ENCODE measurements around the gene GDE1. TPM values are rescaled to one million over a fixed set of nuclear protein-coding genes. Genes with fewer than 3 reads are reported as not detected.

Gene GDE1
- total and polyA plus RNA-seq, 4 donors = 14.8 to 39.1 (median 23.6) TPM

DNA sequence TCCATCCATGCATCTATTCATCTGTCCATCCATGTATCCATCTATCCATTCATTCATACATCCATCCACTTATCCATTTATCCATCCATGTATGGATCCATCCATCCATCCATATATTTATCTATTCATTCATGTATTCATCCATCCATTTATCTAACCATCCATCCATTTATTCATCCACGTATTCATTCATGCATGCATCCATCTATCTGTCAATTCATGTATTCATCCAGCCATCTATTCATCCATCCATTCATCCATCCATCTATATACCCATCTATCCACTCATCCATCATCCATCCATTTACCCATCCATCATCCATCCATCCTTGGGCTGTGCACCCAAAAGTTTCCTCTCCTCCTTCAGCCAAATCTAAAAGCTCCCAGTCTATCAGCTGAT is 43.4 kb downstream of the GDE1 start:
- Histone ChIP-seq H3K4me3 (ENCODE audit: low read depth in 1 of 3, low read length in 3 of 3) (no peak overlapping the region), H3K27ac (ENCODE audit: low read depth in 1 of 2, low read length in 2 of 2) (no peak overlapping the region), H3K36me3 (ENCODE audit: control insufficient read depth in 4 of 4, insufficient read depth in 3 of 4, low read depth in 1 of 4, low read length in 3 of 4) (no peaks in the 10 kb centered on the region), H3K9me3 (ENCODE audit: control insufficient read depth in 4 of 4, low read length in 3 of 4) (no peaks in the 10 kb centered on the region), H3K27me3 (ENCODE audit: control insufficient read depth in 4 of 4, insufficient read depth in 4 of 4, low read length in 3 of 4) (no peaks in the 10 kb centered on the region), H3K4me1 (ENCODE audit: control insufficient read depth in 4 of 4, insufficient read depth in 4 of 4, low read length in 3 of 4) (no peaks in the 10 kb centered on the region), H3K9ac (ENCODE audit: low read depth in 1 of 2, low read length in 2 of 2) (no peak overlapping the region)
- TF ChIP-seq, protein P1, sequence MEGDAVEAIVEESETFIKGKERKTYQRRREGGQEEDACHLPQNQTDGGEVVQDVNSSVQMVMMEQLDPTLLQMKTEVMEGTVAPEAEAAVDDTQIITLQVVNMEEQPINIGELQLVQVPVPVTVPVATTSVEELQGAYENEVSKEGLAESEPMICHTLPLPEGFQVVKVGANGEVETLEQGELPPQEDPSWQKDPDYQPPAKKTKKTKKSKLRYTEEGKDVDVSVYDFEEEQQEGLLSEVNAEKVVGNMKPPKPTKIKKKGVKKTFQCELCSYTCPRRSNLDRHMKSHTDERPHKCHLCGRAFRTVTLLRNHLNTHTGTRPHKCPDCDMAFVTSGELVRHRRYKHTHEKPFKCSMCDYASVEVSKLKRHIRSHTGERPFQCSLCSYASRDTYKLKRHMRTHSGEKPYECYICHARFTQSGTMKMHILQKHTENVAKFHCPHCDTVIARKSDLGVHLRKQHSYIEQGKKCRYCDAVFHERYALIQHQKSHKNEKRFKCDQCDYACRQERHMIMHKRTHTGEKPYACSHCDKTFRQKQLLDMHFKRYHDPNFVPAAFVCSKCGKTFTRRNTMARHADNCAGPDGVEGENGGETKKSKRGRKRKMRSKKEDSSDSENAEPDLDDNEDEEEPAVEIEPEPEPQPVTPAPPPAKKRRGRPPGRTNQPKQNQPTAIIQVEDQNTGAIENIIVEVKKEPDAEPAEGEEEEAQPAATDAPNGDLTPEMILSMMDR (IDR thresholded peaks at IDR 0.05; ENCODE audit: low read depth, low read length, missing input control) = no peak
- TF ChIP-seq RXRA (IDR thresholded peaks at IDR 0.05) = no peak
- no peak for TF ChIP-seq HNF4A (conservative IDR thresholded peaks at IDR 0.05)
- TF ChIP-seq TAF1 (conservative IDR thresholded peaks at IDR 0.05) = no peak
- TF ChIP-seq FOXA2 (IDR thresholded peaks at IDR 0.05) = no peak
- TF ChIP-seq EGR1 (IDR thresholded peaks at IDR 0.05; ENCODE audit: low read depth in 2 of 2) = no peak
- TF ChIP-seq, protein P2, sequence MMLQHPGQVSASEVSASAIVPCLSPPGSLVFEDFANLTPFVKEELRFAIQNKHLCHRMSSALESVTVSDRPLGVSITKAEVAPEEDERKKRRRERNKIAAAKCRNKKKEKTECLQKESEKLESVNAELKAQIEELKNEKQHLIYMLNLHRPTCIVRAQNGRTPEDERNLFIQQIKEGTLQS (IDR thresholded peaks at IDR 0.05) = no peak
- TF ChIP-seq YY1 (IDR thresholded peaks at IDR 0.05) = no peak
- 80% methylated on average over 1 of the region's 1 CpG for WGBS
- no peak for DNase-seq (ENCODE audit: low spot score)

DNA sequence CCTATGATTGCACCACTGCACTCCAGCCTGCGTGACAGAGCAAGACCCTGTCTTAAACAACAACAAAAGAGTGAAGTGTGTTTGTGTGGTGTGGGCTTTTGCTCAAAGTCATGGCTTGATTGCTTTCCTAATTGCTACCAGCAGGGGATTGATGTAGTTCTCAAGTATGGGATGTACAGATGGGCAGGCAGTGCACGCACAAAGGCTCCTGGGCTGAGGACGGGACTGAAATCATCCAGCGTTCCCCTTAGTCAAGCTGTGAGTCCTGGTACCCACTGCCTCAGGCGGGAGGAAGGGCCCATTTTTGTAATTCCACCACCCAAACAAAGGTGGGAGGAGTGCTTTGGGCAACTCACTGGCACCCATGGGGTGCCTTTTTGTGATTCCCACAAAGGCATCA is 47.3 kb downstream of the GDE1 start:
- WGBS = 77% methylated on average over 5 of the region's 5 CpGs
- no peaks in the 10 kb centered on the region for H3K9me3 ChIP-seq (ENCODE audit: control insufficient read depth in 4 of 4, low read length in 3 of 4)
- no peak for DNase-seq (ENCODE audit: low spot score)
- no peak overlapping the region for H3K27ac ChIP-seq (ENCODE audit: low read depth in 1 of 2, low read length in 2 of 2)
- H3K4me3 ChIP-seq (ENCODE audit: low read depth in 1 of 3, low read length in 3 of 3) = no peak overlapping the region
- H3K9ac ChIP-seq (ENCODE audit: low read depth in 1 of 2, low read length in 2 of 2) = no peak overlapping the region
- TF ChIP-seq RAD21 (IDR thresholded peaks at IDR 0.05) (no peak), SP1 (IDR thresholded peaks at IDR 0.05) (no peak), FOXA2 (IDR thresholded peaks at IDR 0.05) (no peak), NR2F2 (IDR thresholded peaks at IDR 0.05) (no peak), JUND (IDR thresholded peaks at IDR 0.05) (no peak)
- TF ChIP-seq, protein P3, sequence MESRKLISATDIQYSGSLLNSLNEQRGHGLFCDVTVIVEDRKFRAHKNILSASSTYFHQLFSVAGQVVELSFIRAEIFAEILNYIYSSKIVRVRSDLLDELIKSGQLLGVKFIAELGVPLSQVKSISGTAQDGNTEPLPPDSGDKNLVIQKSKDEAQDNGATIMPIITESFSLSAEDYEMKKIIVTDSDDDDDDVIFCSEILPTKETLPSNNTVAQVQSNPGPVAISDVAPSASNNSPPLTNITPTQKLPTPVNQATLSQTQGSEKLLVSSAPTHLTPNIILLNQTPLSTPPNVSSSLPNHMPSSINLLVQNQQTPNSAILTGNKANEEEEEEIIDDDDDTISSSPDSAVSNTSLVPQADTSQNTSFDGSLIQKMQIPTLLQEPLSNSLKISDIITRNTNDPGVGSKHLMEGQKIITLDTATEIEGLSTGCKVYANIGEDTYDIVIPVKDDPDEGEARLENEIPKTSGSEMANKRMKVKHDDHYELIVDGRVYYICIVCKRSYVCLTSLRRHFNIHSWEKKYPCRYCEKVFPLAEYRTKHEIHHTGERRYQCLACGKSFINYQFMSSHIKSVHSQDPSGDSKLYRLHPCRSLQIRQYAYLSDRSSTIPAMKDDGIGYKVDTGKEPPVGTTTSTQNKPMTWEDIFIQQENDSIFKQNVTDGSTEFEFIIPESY (IDR thresholded peaks at IDR 0.05) = no peak
- TF ChIP-seq, protein P2 (IDR thresholded peaks at IDR 0.05) = no peak
- TF ChIP-seq, protein P4, sequence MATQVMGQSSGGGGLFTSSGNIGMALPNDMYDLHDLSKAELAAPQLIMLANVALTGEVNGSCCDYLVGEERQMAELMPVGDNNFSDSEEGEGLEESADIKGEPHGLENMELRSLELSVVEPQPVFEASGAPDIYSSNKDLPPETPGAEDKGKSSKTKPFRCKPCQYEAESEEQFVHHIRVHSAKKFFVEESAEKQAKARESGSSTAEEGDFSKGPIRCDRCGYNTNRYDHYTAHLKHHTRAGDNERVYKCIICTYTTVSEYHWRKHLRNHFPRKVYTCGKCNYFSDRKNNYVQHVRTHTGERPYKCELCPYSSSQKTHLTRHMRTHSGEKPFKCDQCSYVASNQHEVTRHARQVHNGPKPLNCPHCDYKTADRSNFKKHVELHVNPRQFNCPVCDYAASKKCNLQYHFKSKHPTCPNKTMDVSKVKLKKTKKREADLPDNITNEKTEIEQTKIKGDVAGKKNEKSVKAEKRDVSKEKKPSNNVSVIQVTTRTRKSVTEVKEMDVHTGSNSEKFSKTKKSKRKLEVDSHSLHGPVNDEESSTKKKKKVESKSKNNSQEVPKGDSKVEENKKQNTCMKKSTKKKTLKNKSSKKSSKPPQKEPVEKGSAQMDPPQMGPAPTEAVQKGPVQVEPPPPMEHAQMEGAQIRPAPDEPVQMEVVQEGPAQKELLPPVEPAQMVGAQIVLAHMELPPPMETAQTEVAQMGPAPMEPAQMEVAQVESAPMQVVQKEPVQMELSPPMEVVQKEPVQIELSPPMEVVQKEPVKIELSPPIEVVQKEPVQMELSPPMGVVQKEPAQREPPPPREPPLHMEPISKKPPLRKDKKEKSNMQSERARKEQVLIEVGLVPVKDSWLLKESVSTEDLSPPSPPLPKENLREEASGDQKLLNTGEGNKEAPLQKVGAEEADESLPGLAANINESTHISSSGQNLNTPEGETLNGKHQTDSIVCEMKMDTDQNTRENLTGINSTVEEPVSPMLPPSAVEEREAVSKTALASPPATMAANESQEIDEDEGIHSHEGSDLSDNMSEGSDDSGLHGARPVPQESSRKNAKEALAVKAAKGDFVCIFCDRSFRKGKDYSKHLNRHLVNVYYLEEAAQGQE (IDR thresholded peaks at IDR 0.05) = no peak
- TF ChIP-seq, protein P5, sequence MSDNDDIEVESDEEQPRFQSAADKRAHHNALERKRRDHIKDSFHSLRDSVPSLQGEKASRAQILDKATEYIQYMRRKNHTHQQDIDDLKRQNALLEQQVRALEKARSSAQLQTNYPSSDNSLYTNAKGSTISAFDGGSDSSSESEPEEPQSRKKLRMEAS (IDR thresholded peaks at IDR 0.05) = no peak
- no peaks in the 10 kb centered on the region for H3K27me3 ChIP-seq (ENCODE audit: control insufficient read depth in 4 of 4, insufficient read depth in 4 of 4, low read length in 3 of 4)
- no peaks in the 10 kb centered on the region for H3K4me1 ChIP-seq (ENCODE audit: control insufficient read depth in 4 of 4, insufficient read depth in 4 of 4, low read length in 3 of 4)
- H3K36me3 ChIP-seq (ENCODE audit: control insufficient read depth in 4 of 4, insufficient read depth in 3 of 4, low read depth in 1 of 4, low read length in 3 of 4) = no peaks in the 10 kb centered on the region
